HepG2 (cell line): ENCODE results near the gene TRIM9. TPM values are rescaled to one million over a fixed set of nuclear protein-coding genes. Genes with fewer than 3 reads are reported as not detected.

ENCODE experiments used
- BHLHE40 ChIP-seq: IDR thresholded peaks from 2 replicates; pipeline ENCODE4 v1.6.1; 2011; ENCODE audit warnings: low read length, improper control_type of control experiment
- CAMTA2 ChIP-seq: sonication (generic); formaldehyde crosslinking; IDR thresholded peaks from 2 replicates; pipeline ENCODE4 v1.4.0; 2020; ENCODE audit warnings: mild to moderate bottlenecking, missing genetic modification reagents, borderline replicate concordance
- E2F1 ChIP-seq: sonication (generic); formaldehyde crosslinking; IDR thresholded peaks from 2 replicates; pipeline ENCODE4 v1.5.0; 2020; ENCODE audit warnings: missing genetic modification reagents
- GTF3A ChIP-seq: sonication (generic); formaldehyde crosslinking; conservative IDR thresholded peaks from 2 replicates; pipeline ENCODE4 v1.4.0; 2020; ENCODE audit warnings: mild to moderate bottlenecking, missing genetic modification reagents
- ISL2 ChIP-seq: sonication (generic); formaldehyde crosslinking; IDR thresholded peaks from 2 replicates; pipeline ENCODE4 v1.5.0; 2020; ENCODE audit warnings: missing genetic modification reagents
- NONO ChIP-seq, 2 experiments: fragments of 450-650 bp in 1 of 2; sonication (generic) in 1 of 2; formaldehyde crosslinking in 1 of 2; IDR thresholded peaks in 1 of 2; conservative IDR thresholded peaks in 1 of 2; 2 replicates each; pipeline versions ENCODE4 v1.6.1 to v1.8.0; 2017 to 2022; ENCODE audit warnings: mild to moderate bottlenecking in 1 of 2, missing genetic modification reagents in 1 of 2, moderate library complexity in 1 of 2
- POLR2A ChIP-seq, 2 experiments: IDR thresholded peaks; 2 replicates each; pipeline ENCODE4 v1.6.1; 2011; ENCODE audit warnings: low read depth in 2 of 2, low read length in 2 of 2, mild to moderate bottlenecking in 1 of 2, moderate library complexity in 1 of 2; ENCODE audit not compliant: insufficient read depth in 1 of 2
- RAD21 ChIP-seq: fragments of 450-650 bp; formaldehyde crosslinking; IDR thresholded peaks from 2 replicates; pipeline ENCODE4 v1.5.0; 2020; ENCODE audit warnings: mild to moderate bottlenecking
- RXRA ChIP-seq: sonication (generic); formaldehyde crosslinking; IDR thresholded peaks from 2 replicates; pipeline ENCODE4 v1.5.1; 2020; ENCODE audit warnings: missing genetic modification reagents
- TSC22D2 ChIP-seq: sonication (generic); formaldehyde crosslinking; IDR thresholded peaks from 2 replicates; pipeline ENCODE4 v1.5.1; 2020; ENCODE audit warnings: missing genetic modification reagents, mild to moderate bottlenecking, borderline replicate concordance
- ZFY ChIP-seq: sonication (generic); formaldehyde crosslinking; IDR thresholded peaks from 2 replicates; pipeline ENCODE4 v1.4.0; 2020; ENCODE audit warnings: missing genetic modification reagents
- ZMAT3 ChIP-seq: sonication (generic); formaldehyde crosslinking; conservative IDR thresholded peaks from 2 replicates; pipeline ENCODE4 v1.7.0; 2021; ENCODE audit warnings: missing genetic modification reagents
- ZNF280B ChIP-seq: sonication (generic); formaldehyde crosslinking; IDR thresholded peaks from 2 replicates; pipeline ENCODE4 v1.5.0; 2020; ENCODE audit warnings: missing genetic modification reagents, mild to moderate bottlenecking, borderline replicate concordance
- ZNF326 ChIP-seq: sonication (generic); formaldehyde crosslinking; IDR thresholded peaks from 2 replicates; pipeline ENCODE4 v1.4.0; 2020; ENCODE audit warnings: missing genetic modification reagents, borderline replicate concordance
- ZNF34 ChIP-seq: sonication (generic); formaldehyde crosslinking; IDR thresholded peaks from 2 replicates; pipeline ENCODE4 v1.4.0; 2020; ENCODE audit warnings: mild to moderate bottlenecking, missing genetic modification reagents, borderline replicate concordance
- ZNF547 ChIP-seq: sonication (generic); formaldehyde crosslinking; IDR thresholded peaks from 2 replicates; pipeline ENCODE4 v1.5.1; 2020; ENCODE audit warnings: mild to moderate bottlenecking, missing genetic modification reagents
- ZNF614 ChIP-seq: IDR thresholded peaks from 2 replicates; pipeline ENCODE4 v1.6.1; 2018; ENCODE audit warnings: missing biosample characterization, missing genetic modification reagents, inconsistent platforms, borderline replicate concordance
- ZNF670 ChIP-seq: sonication (generic); formaldehyde crosslinking; IDR thresholded peaks from 2 replicates; pipeline ENCODE4 v1.8.0; 2022; ENCODE audit warnings: mild to moderate bottlenecking, missing genetic modification reagents, borderline replicate concordance
- ZNF709 ChIP-seq: sonication (generic); formaldehyde crosslinking; IDR thresholded peaks from 2 replicates; pipeline ENCODE4 v1.5.0; 2020; ENCODE audit warnings: mild to moderate bottlenecking, missing genetic modification reagents
- ZNF83 ChIP-seq: sonication (generic); formaldehyde crosslinking; IDR thresholded peaks from 2 replicates; pipeline ENCODE4 v1.4.0; 2020; ENCODE audit warnings: missing genetic modification reagents, mild to moderate bottlenecking, borderline replicate concordance
- ZSCAN25 ChIP-seq: sonication (generic); formaldehyde crosslinking; IDR thresholded peaks from 2 replicates; pipeline ENCODE4 v1.8.0; 2022; ENCODE audit warnings: mild to moderate bottlenecking, missing genetic modification reagents
- polyA plus RNA-seq, 8 experiments: library from polyadenylated mRNA; depleted of rRNA in 3 of 8; stranded (reverse) in 7 of 8; unstranded in 1 of 8; fragments of >200 nt; fragmentation: Illumina TruSeq in 4 of 8; extraction: Trizol in 4 of 8; gene quantifications; 2 replicates each; pipeline versions ENCODE4 v1.2.1 to v1.2.3, GENCODE V29; 2011 to 2016; ENCODE audit warnings: low read depth in 4 of 8, missing spikeins in 1 of 8, mixed read lengths in 1 of 8; ENCODE audit not compliant: insufficient read depth in 1 of 8
- total RNA-seq, 5 experiments: library from RNA; depleted of rRNA; stranded (reverse); fragments of >200 nt; fragmentation: Illumina TruSeq; extraction: Trizol; gene quantifications; 2 replicates each; pipeline ENCODE4 v1.2.3, GENCODE V29; 2016; ENCODE audit warnings: low read depth in 1 of 5
- TF ChIP-seq, protein P1 (sequence below), 2 experiments: sonication (generic) in 1 of 2; formaldehyde crosslinking in 1 of 2; IDR thresholded peaks; 2 replicates each; pipeline versions ENCODE4 v1.4.0 to v1.6.1; 2018 to 2020; ENCODE audit warnings: missing genetic modification reagents in 2 of 2, borderline replicate concordance in 1 of 2, low read depth in 1 of 2, mild to moderate bottlenecking in 1 of 2, missing biosample characterization in 1 of 2
- TF ChIP-seq, protein P2 (sequence below): sonication (generic); formaldehyde crosslinking; IDR thresholded peaks from 2 replicates; pipeline ENCODE4 v1.5.0; 2020; ENCODE audit warnings: missing genetic modification reagents

TRIM9 gene
- total and polyA plus RNA-seq, 2 of the 13 experiments (the other 11 are each of a cell fraction or from before 2014, with no cell fraction given) = 0.04 to 0.07 TPM

DNA sequence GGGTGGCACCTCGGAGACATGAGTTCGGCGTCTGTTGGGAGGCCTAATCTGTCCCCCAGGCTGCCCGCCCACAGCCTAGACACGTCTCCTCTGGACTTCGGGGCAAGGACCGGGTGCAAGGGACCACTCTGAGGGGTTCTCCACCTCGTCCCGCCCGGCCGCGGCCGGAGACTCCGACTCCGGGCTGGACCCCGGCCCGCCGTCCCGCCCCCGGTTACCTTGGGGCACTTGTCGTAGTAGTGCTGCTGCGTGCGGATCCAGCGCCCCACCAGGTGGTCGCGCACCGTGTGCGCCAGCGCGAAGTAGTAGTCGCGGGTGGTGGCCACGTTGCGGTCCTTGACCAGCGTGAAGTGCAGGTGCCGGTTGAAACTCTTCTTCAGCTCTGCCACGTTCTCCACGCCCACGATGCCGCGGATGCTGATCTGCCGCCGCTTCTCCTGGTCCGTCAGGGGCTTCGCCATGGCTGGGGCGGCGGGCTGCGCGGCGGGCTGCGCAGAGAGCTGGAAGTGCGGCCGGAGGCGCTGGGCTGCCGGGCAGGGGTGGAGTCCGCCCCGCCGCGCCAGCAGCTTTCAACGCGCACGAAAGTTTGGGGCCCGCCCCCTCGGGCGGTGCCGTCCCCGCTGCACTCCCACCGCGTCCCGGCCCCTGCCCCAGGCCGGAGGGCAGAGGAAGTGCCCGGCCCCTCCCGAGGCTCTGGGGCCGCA, 150.8 kb downstream of the TRIM9 start, which contains the start of gene PYGL (continued):
- peak; percentile 28; the same call in 1 of the 2 replicates for TF ChIP-seq ISL2 (CRISPR knock-in tag)
- TF ChIP-seq ZNF709 (CRISPR knock-in tag) = peak; percentile 76; the same call in 1 of the 2 replicates
- TF ChIP-seq ZMAT3 = peak; percentile 42; the same call in 1 of the 2 replicates
- TF ChIP-seq ZNF547 (CRISPR knock-in tag) = peak; percentile 49
- no peak for TF ChIP-seq ZNF83
- TF ChIP-seq NONO (IDR thresholded peaks at IDR 0.05) = no peak
- TF ChIP-seq NONO (CRISPR knock-in tag; conservative IDR thresholded peaks at IDR 0.05) = peak; percentile 77
- TF ChIP-seq, protein P1, sequence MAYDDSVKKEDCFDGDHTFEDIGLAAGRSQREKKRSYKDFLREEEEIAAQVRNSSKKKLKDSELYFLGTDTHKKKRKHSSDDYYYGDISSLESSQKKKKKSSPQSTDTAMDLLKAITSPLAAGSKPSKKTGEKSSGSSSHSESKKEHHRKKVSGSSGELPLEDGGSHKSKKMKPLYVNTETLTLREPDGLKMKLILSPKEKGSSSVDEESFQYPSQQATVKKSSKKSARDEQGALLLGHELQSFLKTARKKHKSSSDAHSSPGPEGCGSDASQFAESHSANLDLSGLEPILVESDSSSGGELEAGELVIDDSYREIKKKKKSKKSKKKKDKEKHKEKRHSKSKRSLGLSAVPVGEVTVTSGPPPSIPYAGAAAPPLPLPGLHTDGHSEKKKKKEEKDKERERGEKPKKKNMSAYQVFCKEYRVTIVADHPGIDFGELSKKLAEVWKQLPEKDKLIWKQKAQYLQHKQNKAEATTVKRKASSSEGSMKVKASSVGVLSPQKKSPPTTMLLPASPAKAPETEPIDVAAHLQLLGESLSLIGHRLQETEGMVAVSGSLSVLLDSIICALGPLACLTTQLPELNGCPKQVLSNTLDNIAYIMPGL (CRISPR knock-in tag; IDR thresholded peaks at IDR 0.05; ENCODE audit: borderline replicate concordance in 1 of 2, low read depth in 1 of 2) = peak; percentile 51 to 70; a peak in 3 of 4 replicates
- peak; percentile 59 for TF ChIP-seq ZFY
- TF ChIP-seq CAMTA2 (CRISPR knock-in tag) = peak; percentile 86
- 0 out of 2 replicates have a peak, but pooled peaks have one; percentile 42 for TF ChIP-seq E2F1 (CRISPR knock-in tag)
- peak; percentile 58; the same call in 1 of the 2 replicates for TF ChIP-seq ZNF34 (CRISPR knock-in tag)
- 0 out of 2 replicates have a peak, but pooled peaks have one; percentile 70 for TF ChIP-seq TSC22D2 (CRISPR knock-in tag)
- 0 out of 2 replicates have a peak, but pooled peaks have one; percentile 20 for TF ChIP-seq ZNF280B (CRISPR knock-in tag)
- peak; percentile 65 to 89 for TF ChIP-seq POLR2A (IDR thresholded peaks at IDR 0.05; ENCODE audit: insufficient read depth in 1 of 2, low read depth in 2 of 2, low read length in 2 of 2)
- peak; percentile 23 for TF ChIP-seq RAD21 (CRISPR knock-in tag)
- TF ChIP-seq ZNF326 (CRISPR knock-in tag) = no peak
- TF ChIP-seq BHLHE40 = peak; percentile 5; the same call in 1 of the 2 replicates
- TF ChIP-seq GTF3A (CRISPR knock-in tag) = no peak
- peak; percentile 72; the same call in 1 of the 2 replicates for TF ChIP-seq ZNF670 (CRISPR knock-in tag)
- TF ChIP-seq ZNF614 (CRISPR knock-in tag) = no peak; the same call in 1 of the 2 replicates
- TF ChIP-seq ZSCAN25 (CRISPR knock-in tag) = peak; percentile 95
- TF ChIP-seq, protein P2, sequence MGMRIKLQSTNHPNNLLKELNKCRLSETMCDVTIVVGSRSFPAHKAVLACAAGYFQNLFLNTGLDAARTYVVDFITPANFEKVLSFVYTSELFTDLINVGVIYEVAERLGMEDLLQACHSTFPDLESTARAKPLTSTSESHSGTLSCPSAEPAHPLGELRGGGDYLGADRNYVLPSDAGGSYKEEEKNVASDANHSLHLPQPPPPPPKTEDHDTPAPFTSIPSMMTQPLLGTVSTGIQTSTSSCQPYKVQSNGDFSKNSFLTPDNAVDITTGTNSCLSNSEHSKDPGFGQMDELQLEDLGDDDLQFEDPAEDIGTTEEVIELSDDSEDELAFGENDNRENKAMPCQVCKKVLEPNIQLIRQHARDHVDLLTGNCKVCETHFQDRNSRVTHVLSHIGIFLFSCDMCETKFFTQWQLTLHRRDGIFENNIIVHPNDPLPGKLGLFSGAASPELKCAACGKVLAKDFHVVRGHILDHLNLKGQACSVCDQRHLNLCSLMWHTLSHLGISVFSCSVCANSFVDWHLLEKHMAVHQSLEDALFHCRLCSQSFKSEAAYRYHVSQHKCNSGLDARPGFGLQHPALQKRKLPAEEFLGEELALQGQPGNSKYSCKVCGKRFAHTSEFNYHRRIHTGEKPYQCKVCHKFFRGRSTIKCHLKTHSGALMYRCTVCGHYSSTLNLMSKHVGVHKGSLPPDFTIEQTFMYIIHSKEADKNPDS (CRISPR knock-in tag) = peak; percentile 52; the same call in 1 of the 2 replicates
- TF ChIP-seq RXRA = no peak
